Measurements from ENCODE around the gene JMJD6.
"Not testable (repeated sequence)": the region's sequence is repeated elsewhere in the genome, so short reads cannot be mapped to it uniquely, and the experiment has no call there.

JMJD6 gene

DNA sequence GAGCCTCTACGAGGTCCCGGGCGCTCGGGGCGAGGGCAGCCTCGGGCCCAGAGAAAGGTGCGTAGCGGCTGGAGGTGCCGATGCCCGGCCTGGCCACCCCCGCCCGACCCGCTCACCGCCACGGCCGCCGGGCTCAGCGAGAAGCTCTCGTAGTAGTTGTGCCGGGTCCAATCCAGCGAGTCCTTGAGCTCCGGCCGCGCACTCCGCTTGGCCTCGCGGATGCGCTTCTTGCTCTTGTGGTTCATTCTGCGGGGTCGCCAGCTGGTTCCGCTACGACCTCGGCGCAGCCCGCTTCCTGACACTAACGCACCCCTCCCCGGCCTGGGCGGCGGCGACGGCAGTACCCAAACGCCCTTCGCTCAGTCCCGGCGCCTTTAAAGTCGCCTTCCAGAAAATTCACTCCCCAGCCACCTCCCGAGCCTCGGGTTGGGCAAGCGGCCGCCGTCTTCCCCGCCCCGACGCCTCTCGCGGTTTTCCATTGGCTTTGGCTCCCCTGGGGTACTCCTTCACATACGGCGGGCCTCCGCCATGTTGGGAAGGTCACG is at the start of gene JMJD6:
JMJD6 (minus strand) TSS at position 376 of the 545 bp plus-strand sequence; CDS start at position 245, 131 bp downstream.
- peak; percentile 98 for DNase-seq

DNA sequence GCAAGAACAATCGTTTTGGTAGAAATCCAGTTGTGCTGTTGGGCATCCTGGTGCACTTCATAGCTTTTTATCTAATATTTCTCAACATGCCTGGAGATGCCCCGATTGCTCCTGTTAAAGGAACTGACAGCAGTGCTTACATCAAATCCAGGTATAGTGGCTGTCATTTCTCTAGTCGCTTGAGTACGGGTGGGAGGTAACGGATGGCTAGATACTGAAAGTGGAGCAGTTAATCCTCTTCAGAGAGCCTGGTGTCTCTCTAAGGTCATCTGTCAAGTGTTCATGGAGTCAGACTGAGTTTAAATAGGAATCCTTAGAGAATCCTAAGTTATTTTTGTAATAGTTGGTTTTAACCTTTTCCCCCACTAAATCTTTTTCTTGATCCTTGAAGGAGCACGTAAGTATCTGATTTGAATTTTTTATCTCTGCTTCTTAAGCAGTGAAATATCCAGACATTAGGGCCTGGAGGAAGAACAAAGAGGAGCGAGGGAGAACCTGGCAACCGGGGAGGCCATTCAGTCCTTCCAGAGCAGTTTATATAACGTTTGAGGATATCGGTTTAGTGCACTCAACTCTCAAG is 48.7 kb upstream of the JMJD6 start:
- no peak for DNase-seq

DNA sequence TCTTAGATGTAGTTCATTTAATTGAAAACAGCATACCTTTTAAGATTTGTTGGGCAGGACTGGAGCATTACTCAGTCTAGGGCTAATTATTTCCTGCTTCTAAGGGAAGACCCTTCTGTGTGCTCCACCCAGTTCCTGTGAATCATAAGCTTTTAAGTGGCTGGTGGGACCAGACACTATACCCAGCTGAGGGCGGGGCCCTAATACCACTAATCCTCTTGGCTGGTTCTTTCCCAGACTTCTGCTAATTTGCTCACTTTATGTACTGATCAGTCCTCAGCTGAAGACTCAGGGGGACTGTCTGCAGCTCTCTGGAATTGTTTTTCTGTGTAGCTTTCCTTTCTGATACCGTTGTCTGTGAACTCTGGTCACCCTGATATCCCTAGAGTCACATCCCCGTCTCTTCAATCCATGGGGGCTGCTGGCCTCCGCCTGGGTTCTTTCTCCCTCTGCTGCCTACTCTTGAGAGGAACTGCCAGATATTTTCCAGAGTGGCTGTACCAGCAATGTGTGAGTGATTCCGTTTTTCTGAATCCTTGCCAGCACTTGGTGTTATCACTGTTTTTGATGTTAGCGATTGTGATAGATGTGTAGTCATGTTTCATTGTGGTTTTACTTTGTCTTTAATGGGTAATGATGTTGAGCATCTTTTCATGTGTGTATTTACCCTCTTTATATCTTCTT is 46.6 kb upstream of the JMJD6 start:
- peak; percentile 48 for DNase-seq

DNA sequence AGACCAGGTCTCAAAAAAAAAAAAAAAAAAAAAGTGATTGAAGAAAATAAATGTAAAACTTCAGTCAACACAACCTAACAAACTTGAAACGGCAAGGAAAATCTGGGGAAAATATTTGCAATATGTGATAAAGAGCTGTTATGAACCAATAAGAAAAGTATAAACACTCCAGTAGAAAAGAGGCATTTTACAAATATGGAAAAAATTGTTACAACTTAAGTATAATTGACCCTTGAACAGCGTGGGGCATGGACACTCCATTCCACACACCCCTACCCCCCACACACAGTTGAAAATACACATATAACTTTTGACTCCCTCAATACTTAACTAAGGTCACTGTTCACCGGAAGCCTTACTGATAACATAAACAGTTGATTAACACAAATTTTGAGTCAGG is 32.2 kb upstream of the JMJD6 start:
- no peak for DNase-seq

DNA sequence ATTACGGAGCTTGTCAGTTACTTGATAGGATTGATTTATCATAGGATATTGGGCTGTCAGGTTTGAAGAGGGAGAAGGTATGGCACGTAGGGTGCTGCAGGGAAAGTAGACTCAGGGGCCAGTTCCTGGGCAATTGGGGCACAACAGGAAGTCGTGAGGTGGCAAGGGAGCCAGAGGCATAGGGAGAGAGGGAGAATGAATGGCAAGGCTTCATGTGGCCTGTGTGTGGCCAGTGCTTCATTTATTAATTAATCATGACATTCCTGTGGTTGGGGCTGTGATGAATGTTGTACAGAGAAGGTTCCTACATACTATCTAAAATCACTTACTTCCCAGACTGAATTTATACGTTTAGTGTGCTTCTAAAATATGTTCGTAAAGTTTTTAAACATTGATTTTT is 30.9 kb upstream of the JMJD6 start:
- no peak for DNase-seq

DNA sequence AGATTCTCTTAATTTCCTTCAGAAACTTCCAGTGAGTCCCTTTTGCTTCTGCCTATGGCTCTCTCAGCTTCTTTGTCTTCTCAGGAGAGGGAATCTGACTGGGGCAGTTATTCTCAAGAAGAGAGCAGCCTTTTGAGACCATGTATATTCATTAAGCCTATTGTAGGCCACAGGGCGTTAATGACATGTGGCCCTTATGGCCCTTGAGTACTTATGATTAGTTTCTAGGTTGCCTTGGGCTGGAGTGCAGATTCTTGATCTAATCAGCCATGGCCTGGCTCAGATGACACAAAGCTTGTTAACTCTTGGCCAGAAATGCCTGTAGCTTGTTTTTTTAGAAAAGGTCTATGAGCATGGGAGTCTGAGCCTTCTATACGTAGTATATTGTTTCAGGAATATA is 28.9 kb upstream of the JMJD6 start:
- DNase-seq, result no peak

DNA sequence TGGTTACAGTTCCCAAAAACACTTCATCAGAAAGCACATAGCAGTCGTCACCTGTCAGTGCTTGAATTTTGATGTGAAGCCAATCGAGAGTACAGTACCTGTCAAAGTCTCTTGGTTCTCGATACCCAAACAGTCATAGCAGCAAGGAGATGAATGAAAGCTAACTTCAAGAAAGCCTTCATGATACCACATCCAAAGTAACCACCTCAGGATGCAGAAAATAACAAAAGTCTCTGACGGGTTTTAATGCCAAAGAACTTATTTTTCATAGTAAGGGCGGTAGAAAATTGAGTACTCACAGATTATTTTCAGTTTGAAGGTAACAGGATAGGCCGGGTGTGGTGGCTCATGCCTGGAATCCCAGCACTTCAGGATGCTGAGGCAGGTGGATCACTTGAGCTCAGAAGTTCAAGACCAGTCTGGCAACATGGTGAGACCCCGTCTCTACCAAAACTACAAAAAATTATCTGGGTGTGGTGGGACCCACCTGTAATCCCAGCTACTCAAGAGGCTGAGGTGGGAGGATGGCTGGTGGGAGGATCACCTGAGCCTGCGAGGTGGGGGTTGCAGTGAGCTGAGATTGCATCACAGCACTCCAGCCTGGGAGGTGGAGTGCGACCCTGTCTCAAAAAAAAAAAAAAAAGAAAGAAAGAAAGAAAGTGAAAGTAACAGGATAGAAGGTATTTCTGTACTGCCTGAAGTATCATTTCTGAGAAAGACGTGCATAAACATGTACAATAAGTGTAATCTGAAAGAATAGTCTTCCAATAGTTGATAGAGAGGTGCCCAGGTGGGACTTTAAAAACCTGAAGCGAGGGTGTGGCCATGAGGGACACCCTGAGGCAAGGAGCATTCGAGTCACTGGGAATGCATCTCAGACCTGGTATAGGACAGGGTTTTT is 26.9 kb upstream of the JMJD6 start:
- DNase-seq, result peak; percentile 28

DNA sequence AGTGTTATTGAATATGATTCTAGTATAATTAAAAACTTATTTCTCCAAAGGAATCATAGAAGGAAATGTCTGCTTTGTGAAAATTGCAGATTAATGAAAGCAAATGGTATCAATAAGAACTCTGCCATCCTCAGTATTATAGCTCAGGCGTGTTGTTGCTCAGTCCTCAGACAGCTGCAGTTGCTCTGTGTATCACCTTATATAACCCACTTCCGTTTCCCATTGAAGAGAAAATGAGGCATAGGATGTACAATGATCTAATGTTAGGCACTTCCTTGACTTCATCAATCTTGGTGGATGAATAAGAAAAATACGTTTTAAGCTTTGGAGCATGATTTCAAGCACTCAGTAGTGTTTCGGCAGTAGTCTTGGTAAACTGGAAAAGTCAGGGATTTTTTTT is 25.6 kb upstream of the JMJD6 start:
- peak; percentile 32 for DNase-seq

DNA sequence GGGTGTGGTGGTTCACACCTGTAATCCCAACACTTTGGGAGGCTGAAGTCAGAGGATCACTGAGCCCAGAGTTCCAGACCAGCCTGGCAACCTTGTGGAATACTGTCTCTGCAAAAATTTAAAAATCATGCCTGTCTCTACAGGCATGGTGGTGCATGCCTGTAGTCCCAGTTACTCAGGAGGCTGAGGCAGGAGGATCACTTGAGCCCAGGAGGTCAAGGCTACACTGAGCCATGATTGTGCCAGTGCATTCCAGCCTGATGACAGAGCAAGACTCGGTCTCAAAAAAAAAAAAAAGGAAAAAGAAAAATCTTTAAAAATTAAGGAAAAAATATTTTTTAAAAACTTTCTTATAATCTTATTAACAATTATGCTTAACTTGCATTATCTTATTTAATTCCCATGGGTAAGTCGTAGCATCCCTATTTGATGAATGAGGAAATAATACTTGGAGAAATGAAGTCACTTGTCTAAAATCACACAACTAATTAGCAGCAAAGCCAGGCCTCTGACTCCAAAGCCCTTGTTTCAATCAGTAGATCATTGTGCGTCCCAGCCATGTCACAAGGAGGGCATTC is 25.1 kb upstream of the JMJD6 start:
- no peak for DNase-seq

DNA sequence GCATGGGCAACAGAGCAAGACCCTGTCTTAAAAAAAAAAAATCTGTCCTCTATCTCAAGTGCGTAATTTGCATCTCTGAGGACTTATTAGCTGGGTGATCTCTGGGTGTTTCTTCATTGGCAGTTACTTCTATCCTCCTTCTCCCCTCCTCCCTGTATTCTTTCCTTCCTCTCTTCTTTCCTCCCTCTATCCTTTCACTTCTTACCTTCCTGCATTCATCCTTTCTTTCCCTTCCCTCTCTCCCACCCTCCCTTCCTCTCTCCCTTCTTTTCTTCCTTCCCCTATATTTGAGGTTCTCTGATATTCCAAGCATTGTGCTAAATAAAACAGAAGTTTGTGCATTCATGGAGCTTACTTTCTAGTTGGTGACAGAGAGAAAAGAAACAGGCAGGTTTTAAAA is 22.3 kb upstream of the JMJD6 start:
- no peak for DNase-seq

DNA sequence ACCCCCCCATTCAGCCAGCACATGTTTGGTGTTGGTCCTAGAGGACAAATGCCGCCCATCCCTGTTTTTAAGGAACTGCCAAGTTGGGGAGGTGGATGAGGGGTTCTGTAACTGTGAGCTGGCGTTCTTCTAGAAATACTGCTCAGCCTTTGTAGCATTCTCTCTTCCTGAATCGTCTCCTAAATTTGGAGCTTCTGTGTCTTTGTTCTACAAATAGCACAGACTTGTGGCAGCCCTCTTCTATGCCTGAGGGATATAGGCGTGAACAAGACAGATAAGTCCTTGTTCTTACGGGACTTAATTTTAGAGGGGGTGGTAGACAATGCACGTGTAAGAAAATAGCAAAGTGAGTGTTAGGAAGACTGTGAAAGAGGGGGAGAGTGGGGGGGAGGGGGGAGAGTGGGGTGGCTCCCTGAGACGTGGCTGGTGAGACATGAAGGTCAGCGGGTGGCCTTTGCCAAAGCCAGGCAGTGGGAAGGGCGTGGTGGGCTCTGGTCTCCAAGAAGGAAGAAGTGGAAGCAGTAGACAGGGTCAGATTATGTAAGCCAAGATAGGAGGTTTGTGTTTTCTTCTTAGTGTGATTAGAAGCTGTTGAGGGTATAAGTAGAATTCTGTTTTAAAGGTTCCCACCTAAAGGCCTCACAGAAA is 21.4 kb upstream of the JMJD6 start:
- DNase-seq, result no peak

DNA sequence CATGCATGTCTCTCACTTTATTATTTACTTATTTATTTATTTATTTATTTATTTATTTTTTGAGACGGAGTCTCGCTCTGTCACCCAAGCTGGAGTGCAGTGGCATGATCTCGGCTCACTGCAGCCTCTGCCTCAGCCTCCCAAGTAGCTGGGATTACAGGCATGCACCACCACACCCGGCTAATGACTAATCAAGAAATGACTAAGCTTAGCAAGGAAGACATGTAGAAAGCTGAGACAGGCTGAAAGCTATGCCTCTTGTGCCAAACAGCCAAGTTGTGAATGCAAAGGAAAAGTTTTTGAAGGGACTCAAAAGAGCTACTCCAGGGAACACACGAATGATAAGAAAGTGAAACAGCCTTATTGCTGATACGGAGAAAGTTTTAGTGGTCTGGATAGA is 19.4 kb upstream of the JMJD6 start:
- peak; percentile 34 for DNase-seq

DNA sequence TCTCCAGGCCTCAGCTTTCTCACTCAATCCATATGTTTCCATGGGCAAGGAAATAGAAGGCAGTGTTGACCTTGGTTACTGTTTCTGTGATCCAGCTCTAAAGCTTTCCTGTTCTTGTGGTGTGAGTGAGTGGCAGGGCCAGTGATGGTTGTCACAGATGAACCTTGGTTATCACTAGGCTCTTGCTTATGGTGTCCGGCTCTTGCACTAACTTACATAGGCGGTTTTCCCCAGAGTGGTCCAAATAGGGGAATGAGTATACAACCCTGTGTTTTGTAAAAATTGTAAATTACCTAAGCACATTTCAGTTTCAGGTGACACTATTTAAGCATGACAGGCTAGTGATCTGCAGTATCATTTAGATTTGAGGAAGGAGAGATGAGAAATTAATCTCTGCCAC is 18.3 kb upstream of the JMJD6 start:
- no peak for DNase-seq

DNA sequence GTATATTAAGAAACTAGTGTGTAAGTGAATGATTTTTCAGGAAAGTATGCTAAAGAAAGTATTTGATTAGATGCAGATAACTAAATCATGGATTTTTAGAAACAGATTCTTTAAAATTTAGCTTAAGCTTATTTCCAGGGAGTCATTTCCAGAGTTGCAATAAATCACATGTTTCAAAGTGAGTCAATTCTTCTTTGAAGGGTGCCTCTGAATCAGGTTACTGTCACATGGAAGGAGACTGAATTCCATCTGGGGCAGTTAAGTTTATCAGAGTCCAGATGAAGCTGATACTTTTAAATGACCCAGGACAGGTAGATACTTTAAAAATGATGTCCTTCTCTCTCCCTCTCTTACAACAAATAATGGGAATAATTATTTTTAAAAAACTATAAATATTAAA is 16.6 kb upstream of the JMJD6 start:
- DNase-seq, result peak; percentile 45

DNA sequence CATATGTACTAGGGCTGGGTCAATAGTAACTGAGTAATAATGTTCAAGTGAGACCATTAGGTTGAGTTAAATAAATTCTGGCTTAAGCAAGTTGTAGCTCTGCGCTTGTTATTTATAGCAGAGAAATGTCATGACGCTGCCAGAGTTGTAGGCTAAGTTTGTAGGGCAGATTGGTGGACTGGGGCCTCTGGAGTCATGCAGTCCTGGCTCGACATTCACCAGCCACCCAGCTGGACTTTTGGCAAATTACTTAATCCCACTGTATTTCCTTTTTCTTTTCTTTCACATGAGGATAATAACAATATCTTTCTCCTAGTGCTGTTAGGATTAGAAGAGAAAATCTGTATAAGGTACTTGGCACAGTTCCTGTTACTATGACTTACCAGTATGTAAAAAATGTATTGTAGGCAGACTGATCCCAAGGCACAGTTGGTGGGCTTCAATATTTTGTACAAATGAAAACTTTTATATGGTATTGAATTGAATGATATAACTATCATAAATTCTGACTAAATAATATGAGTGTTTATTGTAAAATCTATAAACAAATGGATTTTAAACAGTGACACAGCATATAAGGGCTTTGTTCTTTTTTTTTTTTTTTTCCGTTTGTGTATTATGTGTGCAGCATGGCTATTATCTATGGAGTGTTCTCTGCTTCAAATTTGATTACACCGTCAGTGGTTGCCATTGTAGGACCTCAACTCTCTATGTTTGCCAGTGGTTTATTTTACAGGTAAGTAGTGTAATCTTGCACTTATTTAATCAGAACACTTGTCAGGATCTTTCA is 14.1 kb upstream of the JMJD6 start:
- DNase-seq, result no peak

DNA sequence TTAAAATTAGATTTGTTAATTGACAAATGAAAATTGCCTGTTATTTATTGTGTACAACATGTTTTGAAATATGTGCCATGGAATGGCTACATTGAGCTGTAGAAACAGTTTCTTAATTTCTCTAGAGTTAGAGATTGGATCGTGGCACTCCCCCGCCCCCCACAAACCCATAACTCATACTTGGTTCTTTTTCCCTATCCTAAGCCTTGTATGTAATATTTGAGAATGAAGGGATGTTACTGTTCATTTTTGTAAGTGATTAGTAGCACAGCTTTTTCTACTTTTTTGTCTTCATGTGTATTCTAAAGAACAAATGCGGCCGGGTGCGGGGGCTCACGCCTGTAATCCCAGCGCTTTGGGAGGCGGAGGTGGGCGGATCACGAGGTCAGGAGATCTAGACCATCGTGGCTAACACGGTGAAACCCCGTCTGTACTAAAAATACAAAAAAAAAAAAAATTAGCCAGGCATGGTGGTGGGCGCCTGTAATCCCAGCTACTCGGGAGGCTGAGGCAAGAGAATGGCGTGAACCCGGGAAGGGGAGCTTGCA is 13.2 kb upstream of the JMJD6 start:
- not testable (repeated sequence) for DNase-seq

DNA sequence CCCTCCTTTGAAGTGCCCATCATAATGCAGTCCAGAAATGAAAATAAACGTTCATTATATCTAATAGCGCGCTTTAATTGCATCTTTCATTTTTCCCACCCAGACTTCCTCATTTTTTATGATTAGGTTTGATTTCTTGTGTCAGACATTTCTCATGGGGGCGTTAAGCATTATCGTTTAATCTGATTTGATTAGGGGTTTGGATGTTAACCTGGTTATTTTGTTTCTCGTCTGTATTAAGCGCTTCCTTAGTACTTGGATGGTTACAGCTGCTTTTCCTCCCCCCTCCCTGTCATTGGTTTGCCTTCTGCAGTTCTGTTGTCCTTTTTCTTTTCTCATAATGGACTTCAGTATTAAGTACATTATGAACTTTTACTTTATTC is 12.1 kb upstream of the JMJD6 start:
- DNase-seq, result no peak

DNA sequence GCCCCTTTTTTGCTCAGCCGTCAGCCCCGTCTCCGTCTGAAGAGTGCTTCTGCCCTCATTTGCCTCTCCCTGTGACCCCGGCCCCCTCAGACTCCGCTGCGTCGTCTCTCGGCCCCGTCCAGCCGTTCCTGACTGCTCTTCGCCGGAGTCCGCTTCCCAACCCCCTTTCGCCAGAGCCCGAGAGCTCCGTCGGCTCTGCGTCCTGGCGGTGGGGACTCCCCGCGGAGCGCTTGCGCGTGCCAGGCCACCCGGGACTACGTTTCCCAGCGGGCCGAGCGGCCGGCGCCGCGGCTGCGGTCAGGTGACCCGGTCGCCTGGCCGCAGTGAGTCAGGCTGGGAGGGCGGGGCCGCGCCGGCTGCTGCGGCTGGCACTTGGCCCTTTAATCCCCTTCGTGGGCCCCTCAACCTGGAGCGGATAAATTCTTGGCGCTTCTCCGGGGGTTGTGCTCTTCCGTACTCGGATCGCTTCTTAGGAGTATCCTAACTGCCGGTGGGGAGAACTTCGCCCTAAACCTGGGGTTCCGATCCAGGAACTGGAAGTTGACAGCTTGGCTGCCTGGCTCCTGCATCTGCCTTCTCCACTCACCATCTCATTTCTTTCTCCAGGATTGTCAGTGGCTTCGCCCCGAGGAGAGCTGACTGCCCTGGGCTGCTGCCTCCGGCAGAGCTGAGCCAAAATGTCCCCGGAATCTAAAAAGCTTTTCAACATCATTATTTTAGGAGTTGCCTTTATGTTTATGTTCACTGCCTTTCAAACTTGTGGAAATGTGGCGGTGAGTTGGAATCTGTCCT is 11.5 kb upstream of the JMJD6 start, which contains the start of gene MFSD11:
MFSD11 (plus strand) TSS at position 444 of the 792 bp plus-strand sequence; CDS start at position 678, 234 bp downstream.
- DNase-seq, result peak; percentile 96

DNA sequence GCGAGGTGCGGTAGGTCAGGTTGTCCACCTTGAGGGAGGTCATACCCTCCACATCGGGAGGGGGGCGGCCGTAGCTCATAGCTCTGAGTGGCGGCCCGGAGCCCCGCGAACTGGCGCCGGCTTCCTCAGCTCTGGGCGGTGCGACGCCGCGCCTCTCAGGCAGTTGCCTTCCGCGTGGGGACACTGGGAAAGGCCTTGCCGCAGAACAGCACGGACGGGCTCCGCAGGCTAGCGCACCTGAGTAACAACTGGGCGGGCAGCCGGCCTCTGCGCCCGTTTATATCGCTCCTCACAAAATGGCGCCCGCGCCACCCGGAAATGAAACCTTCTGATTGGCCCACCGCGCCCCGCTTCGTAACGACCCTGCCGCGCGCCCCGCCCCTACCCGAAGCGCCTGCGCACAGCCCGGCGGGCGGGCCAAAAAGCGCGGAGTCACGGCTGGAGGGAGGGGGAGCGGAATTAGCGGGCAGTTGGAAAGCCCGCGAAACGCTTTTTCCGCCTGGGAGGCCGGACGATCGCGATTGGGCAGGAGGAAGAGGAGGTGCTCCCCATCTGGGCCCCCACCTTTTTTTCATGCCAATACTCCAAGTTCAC is 10.8 kb upstream of the JMJD6 start, which contains the start of gene SRSF2:
SRSF2 (minus strand) TSS at position 250 of the 594 bp plus-strand sequence; CDS start at position 79, 171 bp downstream.
- peak; percentile 99 for DNase-seq
